Measurements from ENCODE around the gene EHD1. TPM values are rescaled to one million over a fixed set of nuclear protein-coding genes. Genes with fewer than 3 reads are reported as not detected.

The EHD1 gene
- total RNA-seq, 1 donor from 2014 or later, result 28.2 TPM

- Histone ChIP-seq H3K27me3 (ENCODE audit: control insufficient read depth in 3 of 3, insufficient read depth in 3 of 3, low read length in 3 of 3) (no peaks in the 10 kb centered on the region), H3K4me3 (ENCODE audit: low read length in 3 of 3) (no peak overlapping the region), H3K9me3 (ENCODE audit: control insufficient read depth in 3 of 3, low read length in 3 of 3) (no peaks in the 10 kb centered on the region), H3K27ac (ENCODE audit: low read depth, low read length) (peak overlapping the region; percentile 89), H3K9ac (ENCODE audit: low read depth in 1 of 3, low read length in 3 of 3) (peak overlapping the region in 2 of 3 donors; percentile 25 to 50), H3K4me1 (ENCODE audit: control insufficient read depth in 3 of 3, insufficient read depth in 3 of 3, low read length in 3 of 3) (peaks cover 60 to 91% (median 87%) of the 10 kb centered on the region in 3 donors), H3K36me3 (ENCODE audit: control insufficient read depth in 3 of 3, insufficient read depth in 3 of 3, low read length in 3 of 3) (peaks cover 3 to 8% (median 3%) of the 10 kb centered on the region in 3 donors)
These were observed 24.7 kb downstream of the EHD1 start for GRCh38 chr11:64853709-64854108.

- Histone ChIP-seq H3K4me3 (ENCODE audit: low read length in 3 of 3) (no peak overlapping the region), H3K9me3 (ENCODE audit: control insufficient read depth in 3 of 3, low read length in 3 of 3) (no peaks in the 10 kb centered on the region), H3K9ac (ENCODE audit: low read depth in 1 of 3, low read length in 3 of 3) (peak overlapping the region in 2 of 3 donors; percentile 3 to 40), H3K27ac (ENCODE audit: low read depth, low read length) (peak overlapping the region; percentile 89), H3K4me1 (ENCODE audit: control insufficient read depth in 3 of 3, insufficient read depth in 3 of 3, low read length in 3 of 3) (peaks cover 61 to 92% (median 88%) of the 10 kb centered on the region in 3 donors), H3K27me3 (ENCODE audit: control insufficient read depth in 3 of 3, insufficient read depth in 3 of 3, low read length in 3 of 3) (no peaks in the 10 kb centered on the region), H3K36me3 (ENCODE audit: control insufficient read depth in 3 of 3, insufficient read depth in 3 of 3, low read length in 3 of 3) (peaks cover 3 to 8% (median 3%) of the 10 kb centered on the region in 3 donors)
These were observed 25.5 kb downstream of the EHD1 start for GRCh38 chr11:64852804-64853509.

- Histone ChIP-seq H3K4me1 (ENCODE audit: control insufficient read depth in 3 of 3, insufficient read depth in 3 of 3, low read length in 3 of 3) (peaks cover 57 to 88% (median 87%) of the 10 kb centered on the region in 3 donors), H3K4me3 (ENCODE audit: low read length in 3 of 3) (no peak overlapping the region), H3K27ac (ENCODE audit: low read depth, low read length) (no peak overlapping the region), H3K27me3 (ENCODE audit: control insufficient read depth in 3 of 3, insufficient read depth in 3 of 3, low read length in 3 of 3) (no peaks in the 10 kb centered on the region), H3K36me3 (ENCODE audit: control insufficient read depth in 3 of 3, insufficient read depth in 3 of 3, low read length in 3 of 3) (peaks cover 3 to 8% (median 3%) of the 10 kb centered on the region in 3 donors), H3K9me3 (ENCODE audit: control insufficient read depth in 3 of 3, low read length in 3 of 3) (no peaks in the 10 kb centered on the region), H3K9ac (ENCODE audit: low read depth in 1 of 3, low read length in 3 of 3) (peak overlapping the region in 1 of 3 donors; percentile 40)
These were observed 26.5 kb downstream of the EHD1 start for GRCh38 chr11:64851831-64852351.

GRCh38 chr11:64850979-64851567 lies 27.3 kb downstream of the EHD1 start:
- no peaks in the 10 kb centered on the region for H3K9me3 ChIP-seq (ENCODE audit: control insufficient read depth in 3 of 3, low read length in 3 of 3)
- peaks cover 3 to 6% (median 3%) of the 10 kb centered on the region in 3 donors for H3K36me3 ChIP-seq (ENCODE audit: control insufficient read depth in 3 of 3, insufficient read depth in 3 of 3, low read length in 3 of 3)
- H3K4me3 ChIP-seq (ENCODE audit: low read length in 3 of 3), result no peak overlapping the region
- H3K4me1 ChIP-seq (ENCODE audit: control insufficient read depth in 3 of 3, insufficient read depth in 3 of 3, low read length in 3 of 3), result peaks cover 49 to 80% (median 79%) of the 10 kb centered on the region in 3 donors
- H3K9ac ChIP-seq (ENCODE audit: low read depth in 1 of 3, low read length in 3 of 3), result peak overlapping the region in 1 of 3 donors; percentile 40
- no peaks in the 10 kb centered on the region for H3K27me3 ChIP-seq (ENCODE audit: control insufficient read depth in 3 of 3, insufficient read depth in 3 of 3, low read length in 3 of 3)
- H3K27ac ChIP-seq (ENCODE audit: low read depth, low read length), result peak overlapping the region; percentile 19

- Histone ChIP-seq H3K4me3 (ENCODE audit: low read length in 3 of 3) (no peak overlapping the region), H3K9me3 (ENCODE audit: control insufficient read depth in 3 of 3, low read length in 3 of 3) (no peaks in the 10 kb centered on the region), H3K27ac (ENCODE audit: low read depth, low read length) (peak overlapping the region; percentile 54), H3K36me3 (ENCODE audit: control insufficient read depth in 3 of 3, insufficient read depth in 3 of 3, low read length in 3 of 3) (peaks cover 2 to 6% (median 3%) of the 10 kb centered on the region in 3 donors), H3K4me1 (ENCODE audit: control insufficient read depth in 3 of 3, insufficient read depth in 3 of 3, low read length in 3 of 3) (peaks cover 36 to 67% (median 66%) of the 10 kb centered on the region in 3 donors), H3K9ac (ENCODE audit: low read depth in 1 of 3, low read length in 3 of 3) (peak overlapping the region in 1 of 3 donors; percentile 45), H3K27me3 (ENCODE audit: control insufficient read depth in 3 of 3, insufficient read depth in 3 of 3, low read length in 3 of 3) (no peaks in the 10 kb centered on the region)
These were observed 28.6 kb downstream of the EHD1 start for GRCh38 chr11:64849598-64850356.

GRCh38 chr11:64848826-64849597 lies 29.4 kb downstream of the EHD1 start:
- H3K4me1 ChIP-seq (ENCODE audit: control insufficient read depth in 3 of 3, insufficient read depth in 3 of 3, low read length in 3 of 3), result peaks cover 29 to 61% (median 58%) of the 10 kb centered on the region in 3 donors
- H3K9ac ChIP-seq (ENCODE audit: low read depth in 1 of 3, low read length in 3 of 3), result peak overlapping the region in 1 of 3 donors; percentile 50
- H3K27ac ChIP-seq (ENCODE audit: low read depth, low read length), result no peak overlapping the region
- H3K27me3 ChIP-seq (ENCODE audit: control insufficient read depth in 3 of 3, insufficient read depth in 3 of 3, low read length in 3 of 3), result peaks cover 0 to under 1% (median 0%) of the 10 kb centered on the region in 3 donors
- H3K9me3 ChIP-seq (ENCODE audit: control insufficient read depth in 3 of 3, low read length in 3 of 3), result no peaks in the 10 kb centered on the region
- peaks cover 0 to 3% (median 2%) of the 10 kb centered on the region in 3 donors for H3K36me3 ChIP-seq (ENCODE audit: control insufficient read depth in 3 of 3, insufficient read depth in 3 of 3, low read length in 3 of 3)
- no peak overlapping the region for H3K4me3 ChIP-seq (ENCODE audit: low read length in 3 of 3)

GRCh38 chr11:64848214-64848825 lies 30.1 kb downstream of the EHD1 start:
- no peak overlapping the region for H3K27ac ChIP-seq (ENCODE audit: low read depth, low read length)
- H3K4me3 ChIP-seq (ENCODE audit: low read length in 3 of 3), result no peak overlapping the region
- peaks cover 0 to 3% (median 0%) of the 10 kb centered on the region in 3 donors for H3K36me3 ChIP-seq (ENCODE audit: control insufficient read depth in 3 of 3, insufficient read depth in 3 of 3, low read length in 3 of 3)
- peak overlapping the region in 1 of 3 donors; percentile 50 for H3K9ac ChIP-seq (ENCODE audit: low read depth in 1 of 3, low read length in 3 of 3)
- H3K27me3 ChIP-seq (ENCODE audit: control insufficient read depth in 3 of 3, insufficient read depth in 3 of 3, low read length in 3 of 3), result peaks cover 0 to 3% (median 0%) of the 10 kb centered on the region in 3 donors
- peaks cover 28 to 57% (median 51%) of the 10 kb centered on the region in 3 donors for H3K4me1 ChIP-seq (ENCODE audit: control insufficient read depth in 3 of 3, insufficient read depth in 3 of 3, low read length in 3 of 3)
- no peaks in the 10 kb centered on the region for H3K9me3 ChIP-seq (ENCODE audit: control insufficient read depth in 3 of 3, low read length in 3 of 3)

GRCh38 chr11:64846998-64847666 lies 31.3 kb downstream of the EHD1 start:
- Histone ChIP-seq H3K27me3 (ENCODE audit: control insufficient read depth in 3 of 3, insufficient read depth in 3 of 3, low read length in 3 of 3) (peaks cover 0 to 3% (median 0%) of the 10 kb centered on the region in 3 donors), H3K27ac (ENCODE audit: low read depth, low read length) (no peak overlapping the region), H3K9ac (ENCODE audit: low read depth in 1 of 3, low read length in 3 of 3) (peak overlapping the region in 2 of 3 donors; percentile 29 to 50), H3K36me3 (ENCODE audit: control insufficient read depth in 3 of 3, insufficient read depth in 3 of 3, low read length in 3 of 3) (peaks cover 0 to 3% (median 0%) of the 10 kb centered on the region in 3 donors), H3K4me3 (ENCODE audit: low read length in 3 of 3) (no peak overlapping the region), H3K9me3 (ENCODE audit: control insufficient read depth in 3 of 3, low read length in 3 of 3) (no peaks in the 10 kb centered on the region), H3K4me1 (ENCODE audit: control insufficient read depth in 3 of 3, insufficient read depth in 3 of 3, low read length in 3 of 3) (peaks cover 20 to 45% (median 39%) of the 10 kb centered on the region in 3 donors)
